Panc1 (cell line): ENCODE results near the gene MYH14. TPM values are rescaled to one million over a fixed set of nuclear protein-coding genes. Genes with fewer than 3 reads are reported as not detected.

ENCODE experiments used
- ATAC-seq: fragments of 200-7000 bp; cut with Tn5 transposase; 2 replicates; pipeline ENCODE4 v1.9.1; 2020; ENCODE audit warnings: mild to moderate bottlenecking, moderate library complexity
- BruUV-seq: library from RNA; stranded (reverse); fragments of 400-500 nt; replicated peaks from 2 replicates; lab custom pipeline; 2021; lab: Mats Ljungman, UMichigan
- CTCF ChIA-PET: fragments of 300-600 bp; sonication (Branson Sonifier 250); formaldehyde crosslinking; loops from one replicate; lab custom pipeline; 2022; ENCODE audit warnings: antibody characterized with exemption; lab: Charles Lee
- POLR2A ChIA-PET: fragments of 300-600 bp; sonication (Branson Sonifier 250); formaldehyde crosslinking; loops from one replicate; lab custom pipeline; 2022; ENCODE audit warnings: antibody characterized with exemption; lab: Charles Lee
- DNase-seq: peaks from one replicate; pipeline ENCODE4 v3.0.0-alpha.2; 2010; ENCODE audit warnings: low read depth, low spot score
- H3K27ac ChIP-seq: 2 replicates; pipeline ENCODE4 v1.5.1; 2011; ENCODE audit warnings: mild to moderate bottlenecking, low read length, inconsistent platforms
- H3K27me3 ChIP-seq: fragments of 200-500 bp; sonication (Bioruptor generic); 2 replicates; pipeline ENCODE4 v1.6.0; 2014; ENCODE audit warnings: low read length, inconsistent platforms; ENCODE audit not compliant: control insufficient read depth, insufficient read depth
- H3K36me3 ChIP-seq: fragments of 200-500 bp; sonication (Bioruptor generic); 2 replicates; pipeline ENCODE4 v1.5.1; 2014; ENCODE audit warnings: inconsistent platforms, mild to moderate bottlenecking, low read length, moderate library complexity; ENCODE audit not compliant: control insufficient read depth, insufficient read depth
- H3K4me1 ChIP-seq: 2 replicates; pipeline ENCODE4 v1.5.1; 2011; ENCODE audit warnings: inconsistent platforms, mild to moderate bottlenecking, low read length, moderate library complexity; ENCODE audit not compliant: control insufficient read depth, insufficient read depth
- H3K4me3 ChIP-seq, 2 experiments: 2 replicates each; pipeline ENCODE4 v1.5.1; 2011 to 2012; ENCODE audit warnings: low read depth in 2 of 2, low read length in 2 of 2, mild to moderate bottlenecking in 2 of 2, inconsistent platforms in 1 of 2, moderate library complexity in 1 of 2
- H3K9me3 ChIP-seq: fragments of 200-500 bp; sonication (Bioruptor generic); 2 replicates; pipeline ENCODE4 v1.5.1; 2014; ENCODE audit warnings: low read depth, mild to moderate bottlenecking, inconsistent platforms, low read length, moderate library complexity; ENCODE audit not compliant: control insufficient read depth, insufficient read depth
- CTCF ChIP-seq: fragments of 450-650 bp; IDR thresholded peaks from 2 replicates; pipeline ENCODE4 v1.5.1; 2017; ENCODE audit warnings: mild to moderate bottlenecking
- POLR2AphosphoS5 ChIP-seq: IDR thresholded peaks from 2 replicates; pipeline ENCODE4 v1.6.1; 2012; ENCODE audit warnings: mild to moderate bottlenecking, low read depth, low read length, moderate library complexity
- REST ChIP-seq, 2 experiments: IDR thresholded peaks; 2 replicates each; pipeline ENCODE4 v1.6.1; 2011 to 2012; ENCODE audit warnings: low read depth in 2 of 2, control low read depth in 1 of 2, low read length in 1 of 2, mild to moderate bottlenecking in 1 of 2, moderate library complexity in 1 of 2; ENCODE audit not compliant: insufficient read depth in 1 of 2
- SIN3A ChIP-seq: IDR thresholded peaks from 2 replicates; pipeline ENCODE4 v1.6.1; 2012; ENCODE audit warnings: low read depth, mild to moderate bottlenecking, low read length, moderate library complexity, borderline replicate concordance; ENCODE audit not compliant: insufficient read depth
- TCF7L2 ChIP-seq: IDR thresholded peaks from 2 replicates; pipeline ENCODE4 v1.6.1; 2011; ENCODE audit warnings: mild to moderate bottlenecking, low read depth, low read length, inconsistent platforms
- in situ Hi-C: cut with HindIII; loops from 2 replicates; pipeline ENCODE4 v1.10.0; 2016; ENCODE audit warnings: low sequenced_read_pairs, low pct_unique_long_range_greater_than_20kb
- intact Hi-C: fragments of 100-400 bp; cut with micrococcal nuclease; formaldehyde crosslinking; loops from one replicate; pipeline ENCODE4 v1.10.0; 2022; ENCODE audit not compliant: unreplicated experiment
- total RNA-seq: library from RNA; stranded (reverse); gene quantifications from one replicate; pipeline ENCODE4 v1.2.1, GENCODE V29; 2021; ENCODE audit not compliant: unreplicated experiment

Gene MYH14
- total RNA-seq, 1 experiment from 2014 or later, result 23.8 TPM

GRCh38 chr19:50242581-50242980 lies 39.2 kb downstream of the MYH14 start:
- in situ Hi-C loops, result no loop called here
- DNase-seq, result no peak
- CTCF ChIA-PET, result no interaction called here

GRCh38 chr19:50244695-50245094 lies 41.3 kb downstream of the MYH14 start:
- DNase-seq (no peak), ATAC-seq (no peak)
- H3K36me3 ChIP-seq, result no peaks in the 10 kb centered on the region
- no peak overlapping the region for H3K27ac ChIP-seq
- no TSS peak for BruUV-seq
- H3K9me3 ChIP-seq, result no peaks in the 10 kb centered on the region
- TF ChIP-seq SIN3A (no peak), REST (IDR thresholded peaks at IDR 0.05; ENCODE audit: insufficient read depth in 1 of 2, low read depth in 2 of 2, low read length in 1 of 2) (no peak), POLR2AphosphoS5 (no peak), TCF7L2 (no peak)
- in situ Hi-C loops, result no loop called here
- H3K27me3 ChIP-seq, result no peaks in the 10 kb centered on the region
- no peak overlapping the region for H3K4me3 ChIP-seq
- ChIA-PET CTCF (interaction anchor here (0.6 kb wide), 1 partner anchor 35 kb away, joined by 7 read pairs; no protein-coding TSS in a partner anchor), POLR2A (interaction anchor here (0.6 kb wide), 1 partner anchor 81 kb away, joined by 3 read pairs; no protein-coding TSS in a partner anchor)
- intact Hi-C loops, result no loop called here
- no peaks in the 10 kb centered on the region for H3K4me1 ChIP-seq

More at GRCh38 chr19:50242581-50242980, 39.2 kb downstream of the MYH14 start:
- H3K36me3 ChIP-seq, result no peaks in the 10 kb centered on the region
- intact Hi-C loops, result no loop called here
- H3K4me1 ChIP-seq, result no peaks in the 10 kb centered on the region
- H3K9me3 ChIP-seq, result no peaks in the 10 kb centered on the region
- no peaks in the 10 kb centered on the region for H3K27me3 ChIP-seq
- BruUV-seq, result no TSS peak
- no peak overlapping the region for H3K27ac ChIP-seq
- TF ChIP-seq CTCF (no peak), TCF7L2 (no peak), POLR2AphosphoS5 (no peak), SIN3A (no peak), REST (IDR thresholded peaks at IDR 0.05; ENCODE audit: insufficient read depth in 1 of 2, low read depth in 2 of 2, low read length in 1 of 2) (no peak)
- ATAC-seq, result no peak
- POLR2A ChIA-PET, result no interaction called here
- no peak overlapping the region for H3K4me3 ChIP-seq
